Stimulated activated effector memory CD8-positive, alpha-beta T cell treated with anti-CD3 and anti-CD28 coated beads, Interleukin-12 subunit alpha, Interleukin-12 subunit beta, amount 100 ng/mL, for 72 hours (primary cell): Measurements from ENCODE around the gene ARSA.
A peak's percentile ranks its signal among the peaks of the same experiment; 100 is the strongest.
"Not testable (repeated sequence)": the region's sequence is repeated elsewhere in the genome, so short reads cannot be mapped to it uniquely, and the experiment has no call there.

Experiments
- ATAC-seq: fragments of 150-1000 bp; cut with Tn5 transposase; 2 replicates; pipeline ENCODE4 v1.10.0; 2021
- DNase-seq, 2 donors: peaks; one replicate each; pipeline ENCODE4 v3.0.0; 2021 to 2022; ENCODE audit warnings: low spot score in 2 of 2
- H3K27ac Mint-ChIP-seq: one replicate; pipeline ENCODE4 v1.8.0; 2022; ENCODE audit warnings: mild to moderate bottlenecking, mixed read lengths
- H3K36me3 Mint-ChIP-seq: one replicate; pipeline ENCODE4 v1.8.0; 2022; ENCODE audit warnings: mild to moderate bottlenecking, mixed read lengths
- H3K4me1 Mint-ChIP-seq: one replicate; pipeline ENCODE4 v1.8.0; 2022; ENCODE audit warnings: mixed read lengths
- H3K4me3 Mint-ChIP-seq: one replicate; pipeline ENCODE4 v1.8.0; 2022; ENCODE audit warnings: mild to moderate bottlenecking, mixed read lengths
- H3K9me3 Mint-ChIP-seq: one replicate; pipeline ENCODE4 v1.8.0; 2022; ENCODE audit warnings: mixed read lengths

Gene ARSA

GRCh38 chr22:50665212-50665611 is 37.3 kb upstream of the ARSA start:
- no peaks in the 10 kb centered on the region for H3K9me3 Mint-ChIP-seq
- H3K27ac Mint-ChIP-seq: no peak overlapping the region
- no peaks in the 10 kb centered on the region for H3K36me3 Mint-ChIP-seq
- no peak for DNase-seq
- no peak overlapping the region for H3K4me3 Mint-ChIP-seq
- no peak for ATAC-seq
- H3K4me1 Mint-ChIP-seq: no peaks in the 10 kb centered on the region

GRCh38 chr22:50660306-50660705 is 32.4 kb upstream of the ARSA start:
- H3K9me3 Mint-ChIP-seq: no peaks in the 10 kb centered on the region
- no peaks in the 10 kb centered on the region for H3K36me3 Mint-ChIP-seq
- H3K27ac Mint-ChIP-seq: no peak overlapping the region
- no peak overlapping the region for H3K4me3 Mint-ChIP-seq
- H3K4me1 Mint-ChIP-seq: no peaks in the 10 kb centered on the region
- ATAC-seq (no peak), DNase-seq (no peak)

GRCh38 chr22:50659711-50660110 is 31.8 kb upstream of the ARSA start:
- H3K27ac Mint-ChIP-seq, H3K4me1 Mint-ChIP-seq, H3K36me3 Mint-ChIP-seq, ATAC-seq, H3K4me3 Mint-ChIP-seq, H3K9me3 Mint-ChIP-seq, DNase-seq: not testable (repeated sequence)

GRCh38 chr22:50657925-50658324 is 30.0 kb upstream of the ARSA start:
- Mint-ChIP-seq H3K4me1 (no peaks in the 10 kb centered on the region), H3K4me3 (no peak overlapping the region), H3K27ac (no peak overlapping the region), H3K9me3 (no peaks in the 10 kb centered on the region), H3K36me3 (no peaks in the 10 kb centered on the region)
- ATAC-seq (no peak), DNase-seq (no peak)

- DNase-seq (no peak), ATAC-seq (no peak)
- Mint-ChIP-seq H3K4me3 (no peak overlapping the region), H3K36me3 (no peaks in the 10 kb centered on the region), H3K4me1 (no peaks in the 10 kb centered on the region), H3K9me3 (no peaks in the 10 kb centered on the region), H3K27ac (no peak overlapping the region)
Measured at GRCh38 chr22:50656122-50657070, 28.4 kb upstream of the ARSA start.

- H3K27ac Mint-ChIP-seq, H3K9me3 Mint-ChIP-seq, H3K36me3 Mint-ChIP-seq, ATAC-seq, H3K4me3 Mint-ChIP-seq, DNase-seq, H3K4me1 Mint-ChIP-seq: not testable (repeated sequence)
Measured at GRCh38 chr22:50654664-50655063, 26.7 kb upstream of the ARSA start.

GRCh38 chr22:50653256-50653655 is 25.3 kb upstream of the ARSA start:
- Mint-ChIP-seq H3K4me1 (no peaks in the 10 kb centered on the region), H3K27ac (no peak overlapping the region), H3K9me3 (no peaks in the 10 kb centered on the region), H3K4me3 (no peak overlapping the region), H3K36me3 (no peaks in the 10 kb centered on the region)
- ATAC-seq (no peak), DNase-seq (no peak)

- ATAC-seq, H3K4me1 Mint-ChIP-seq, DNase-seq, H3K4me3 Mint-ChIP-seq, H3K9me3 Mint-ChIP-seq, H3K27ac Mint-ChIP-seq, H3K36me3 Mint-ChIP-seq: not testable (repeated sequence)
Measured at GRCh38 chr22:50643821-50644101, 15.8 kb upstream of the ARSA start.

- not testable (repeated sequence) for H3K9me3 Mint-ChIP-seq, H3K27ac Mint-ChIP-seq, H3K4me1 Mint-ChIP-seq
Measured at GRCh38 chr22:50643021-50643820, 15.3 kb upstream of the ARSA start.

GRCh38 chr22:50641696-50642607 is 14.0 kb upstream of the ARSA start:
- Mint-ChIP-seq H3K4me3 (no peak overlapping the region), H3K27ac (no peak overlapping the region), H3K36me3 (no peaks in the 10 kb centered on the region), H3K9me3 (no peaks in the 10 kb centered on the region), H3K4me1 (no peaks in the 10 kb centered on the region)
- DNase-seq: no peak
- no peak for ATAC-seq

More at GRCh38 chr22:50643021-50643820, 15.3 kb upstream of the ARSA start:
- H3K4me3 Mint-ChIP-seq, ATAC-seq, H3K36me3 Mint-ChIP-seq, DNase-seq: not testable (repeated sequence)

GRCh38 chr22:50640857-50641647 is 13.1 kb upstream of the ARSA start:
- H3K27ac Mint-ChIP-seq: no peak overlapping the region
- H3K4me1 Mint-ChIP-seq: no peaks in the 10 kb centered on the region
- no peak for DNase-seq
- no peaks in the 10 kb centered on the region for H3K36me3 Mint-ChIP-seq
- no peak overlapping the region for H3K4me3 Mint-ChIP-seq
- no peak for ATAC-seq
- H3K9me3 Mint-ChIP-seq: no peaks in the 10 kb centered on the region

- H3K4me1 Mint-ChIP-seq, H3K9me3 Mint-ChIP-seq, ATAC-seq, H3K36me3 Mint-ChIP-seq, H3K4me3 Mint-ChIP-seq, DNase-seq: not testable (repeated sequence)
- H3K27ac Mint-ChIP-seq: peak overlapping the region; percentile 58
Measured at GRCh38 chr22:50640296-50640695, 12.3 kb upstream of the ARSA start.

- Mint-ChIP-seq H3K4me3 (no peak overlapping the region), H3K36me3 (no peaks in the 10 kb centered on the region), H3K4me1 (peaks cover 4% of the 10 kb centered on the region), H3K27ac (no peak overlapping the region), H3K9me3 (no peaks in the 10 kb centered on the region)
- ATAC-seq (no peak), DNase-seq (no peak)
Measured at GRCh38 chr22:50635591-50635990, 7.6 kb upstream of the ARSA start.

GRCh38 chr22:50633771-50634170 is 5.8 kb upstream of the ARSA start:
- Mint-ChIP-seq H3K36me3 (peaks cover 4% of the 10 kb centered on the region), H3K4me3 (no peak overlapping the region), H3K4me1 (peaks cover 8% of the 10 kb centered on the region), H3K27ac (no peak overlapping the region), H3K9me3 (no peaks in the 10 kb centered on the region)
- DNase-seq (no peak), ATAC-seq (no peak)
